ENCODE results near the gene ATAD2B.

The ATAD2B gene

DNA sequence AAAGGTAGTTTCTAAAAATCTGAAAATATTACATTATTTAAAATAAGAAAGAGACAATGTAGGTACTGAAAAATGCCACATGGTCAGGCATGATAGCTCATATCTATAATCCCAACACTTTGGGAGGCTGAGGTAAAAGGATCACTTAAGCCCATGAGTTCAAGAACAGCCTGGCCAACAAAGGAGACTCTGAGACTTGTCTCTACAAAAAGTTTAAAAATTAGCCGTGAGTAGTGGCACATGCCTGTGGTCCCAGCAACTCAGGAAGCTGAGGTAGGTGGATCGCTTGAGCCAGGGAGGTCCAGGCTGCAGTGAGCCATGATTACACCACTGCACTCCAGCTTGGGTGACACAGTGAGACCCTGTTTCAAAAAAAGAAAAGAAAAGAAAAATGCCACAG lies 21.8 kb downstream of the ATAD2B start:
- no peaks in the 10 kb centered on the region for H3K4me1 ChIP-seq (ENCODE audit: low read length)
- H3K9ac ChIP-seq (ENCODE audit: low read length) = no peak overlapping the region
- peaks cover 14% of the 10 kb centered on the region for H4K20me1 ChIP-seq (ENCODE audit: insufficient read depth, low read length)
- no peak overlapping the region for H3K4me3 ChIP-seq (ENCODE audit: low read length)
- TF ChIP-seq, protein P1, sequence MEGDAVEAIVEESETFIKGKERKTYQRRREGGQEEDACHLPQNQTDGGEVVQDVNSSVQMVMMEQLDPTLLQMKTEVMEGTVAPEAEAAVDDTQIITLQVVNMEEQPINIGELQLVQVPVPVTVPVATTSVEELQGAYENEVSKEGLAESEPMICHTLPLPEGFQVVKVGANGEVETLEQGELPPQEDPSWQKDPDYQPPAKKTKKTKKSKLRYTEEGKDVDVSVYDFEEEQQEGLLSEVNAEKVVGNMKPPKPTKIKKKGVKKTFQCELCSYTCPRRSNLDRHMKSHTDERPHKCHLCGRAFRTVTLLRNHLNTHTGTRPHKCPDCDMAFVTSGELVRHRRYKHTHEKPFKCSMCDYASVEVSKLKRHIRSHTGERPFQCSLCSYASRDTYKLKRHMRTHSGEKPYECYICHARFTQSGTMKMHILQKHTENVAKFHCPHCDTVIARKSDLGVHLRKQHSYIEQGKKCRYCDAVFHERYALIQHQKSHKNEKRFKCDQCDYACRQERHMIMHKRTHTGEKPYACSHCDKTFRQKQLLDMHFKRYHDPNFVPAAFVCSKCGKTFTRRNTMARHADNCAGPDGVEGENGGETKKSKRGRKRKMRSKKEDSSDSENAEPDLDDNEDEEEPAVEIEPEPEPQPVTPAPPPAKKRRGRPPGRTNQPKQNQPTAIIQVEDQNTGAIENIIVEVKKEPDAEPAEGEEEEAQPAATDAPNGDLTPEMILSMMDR (IDR thresholded peaks at IDR 0.05; ENCODE audit: low read depth, low read length) = no peak
- no peak for TF ChIP-seq EZH2phosphoT487 (IDR thresholded peaks at IDR 0.05; ENCODE audit: low read depth)
- H3K36me3 ChIP-seq (replicated peaks; ENCODE audit: low read depth, low read length) = no peaks in the 10 kb centered on the region
- H3K27ac ChIP-seq (ENCODE audit: low read length) = no peak overlapping the region
- no peaks in the 10 kb centered on the region for H3K27me3 ChIP-seq (ENCODE audit: low read depth, low read length)
- H3K9me3 ChIP-seq (ENCODE audit: insufficient read depth, low read length) = no peaks in the 10 kb centered on the region
- H2AFZ ChIP-seq (ENCODE audit: low read depth, low read length) = no peak overlapping the region
- H3K79me2 ChIP-seq (ENCODE audit: low read length) = peaks cover 36% of the 10 kb centered on the region
- H3K4me2 ChIP-seq (ENCODE audit: low read length) = no peak overlapping the region

DNA sequence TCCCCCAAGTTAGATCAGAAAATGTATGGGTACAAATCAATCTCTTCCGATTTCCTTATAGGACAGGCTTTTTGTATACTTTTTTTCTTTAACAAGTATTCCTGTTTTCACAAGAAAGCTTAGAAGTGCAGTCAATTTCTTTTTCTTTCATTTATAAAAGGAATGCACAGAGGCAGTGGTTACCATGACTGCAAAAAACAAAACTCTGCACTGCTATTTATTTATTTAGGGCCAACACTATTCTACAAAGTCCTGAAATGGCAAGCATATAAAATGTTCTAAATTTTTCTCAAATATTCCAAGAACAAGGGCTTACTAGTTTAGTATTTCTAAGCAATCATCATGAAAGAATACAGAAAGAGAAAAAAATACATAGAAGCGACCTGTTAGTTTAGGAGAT lies 22.2 kb downstream of the ATAD2B start:
- Histone ChIP-seq H3K9me3 (ENCODE audit: insufficient read depth, low read length) (no peaks in the 10 kb centered on the region), H4K20me1 (ENCODE audit: insufficient read depth, low read length) (peaks cover 14% of the 10 kb centered on the region), H3K9ac (ENCODE audit: low read length) (no peak overlapping the region), H3K27me3 (ENCODE audit: low read depth, low read length) (no peaks in the 10 kb centered on the region), H3K79me2 (ENCODE audit: low read length) (peaks cover 36% of the 10 kb centered on the region), H3K27ac (ENCODE audit: low read length) (no peak overlapping the region), H2AFZ (ENCODE audit: low read depth, low read length) (no peak overlapping the region), H3K4me1 (ENCODE audit: low read length) (no peaks in the 10 kb centered on the region), H3K4me3 (ENCODE audit: low read length) (no peak overlapping the region), H3K4me2 (ENCODE audit: low read length) (no peak overlapping the region), H3K36me3 (replicated peaks; ENCODE audit: low read depth, low read length) (no peaks in the 10 kb centered on the region)
- no peak for TF ChIP-seq EZH2phosphoT487 (IDR thresholded peaks at IDR 0.05; ENCODE audit: low read depth)
- TF ChIP-seq, protein P1 (IDR thresholded peaks at IDR 0.05; ENCODE audit: low read depth, low read length) = no peak

DNA sequence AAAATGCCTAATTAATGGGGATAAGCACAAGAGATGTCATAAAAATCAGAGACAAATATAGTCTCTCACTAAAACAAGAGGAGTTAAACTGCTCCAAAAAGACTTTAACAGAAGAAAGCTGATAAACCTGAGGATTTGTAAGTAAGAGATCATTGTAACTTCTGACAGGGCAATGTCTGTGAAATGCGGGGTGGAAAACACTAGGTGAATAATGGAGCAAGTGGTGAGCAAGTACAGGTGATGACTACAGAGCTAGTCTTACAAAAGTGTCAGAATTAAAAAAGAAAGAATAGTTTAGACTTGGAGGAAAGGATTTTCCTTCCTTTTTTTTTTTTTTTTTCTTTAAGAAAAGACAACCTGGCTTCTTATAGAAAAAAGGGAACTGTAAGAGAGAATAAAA lies 22.7 kb downstream of the ATAD2B start:
- Histone ChIP-seq H3K9ac (ENCODE audit: low read length) (no peak overlapping the region), H3K9me3 (ENCODE audit: insufficient read depth, low read length) (no peaks in the 10 kb centered on the region), H3K27ac (ENCODE audit: low read length) (no peak overlapping the region), H3K4me3 (ENCODE audit: low read length) (no peak overlapping the region), H2AFZ (ENCODE audit: low read depth, low read length) (no peak overlapping the region), H4K20me1 (ENCODE audit: insufficient read depth, low read length) (peaks cover 14% of the 10 kb centered on the region), H3K79me2 (ENCODE audit: low read length) (peaks cover 36% of the 10 kb centered on the region), H3K4me2 (ENCODE audit: low read length) (no peak overlapping the region), H3K27me3 (ENCODE audit: low read depth, low read length) (no peaks in the 10 kb centered on the region), H3K4me1 (ENCODE audit: low read length) (no peaks in the 10 kb centered on the region), H3K36me3 (replicated peaks; ENCODE audit: low read depth, low read length) (no peaks in the 10 kb centered on the region)
- TF ChIP-seq, protein P1 (IDR thresholded peaks at IDR 0.05; ENCODE audit: low read depth, low read length) = no peak

DNA sequence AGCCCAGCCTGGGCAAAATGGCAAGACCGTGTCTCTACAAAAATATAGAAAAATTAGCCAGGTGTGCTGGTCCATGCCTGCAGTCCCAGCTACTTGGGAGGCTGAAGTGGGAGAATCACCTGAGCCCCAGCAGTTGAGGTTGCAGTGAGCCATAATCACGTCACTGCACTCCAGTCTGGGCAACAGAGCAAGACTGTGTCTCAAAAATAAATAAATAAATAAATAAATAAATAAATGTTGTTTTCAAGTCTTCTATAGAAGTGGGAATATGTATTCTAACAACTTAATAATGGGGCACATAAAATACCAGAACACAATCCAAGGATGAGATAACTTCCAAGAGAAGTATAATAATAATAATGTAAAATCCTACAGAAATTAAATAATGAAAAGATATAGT lies 23.9 kb downstream of the ATAD2B start:
- Histone ChIP-seq H4K20me1 (ENCODE audit: insufficient read depth, low read length) (peaks cover 18% of the 10 kb centered on the region), H3K4me1 (ENCODE audit: low read length) (no peaks in the 10 kb centered on the region)
- no peak for TF ChIP-seq EZH2phosphoT487 (IDR thresholded peaks at IDR 0.05; ENCODE audit: low read depth)
- TF ChIP-seq, protein P1 (IDR thresholded peaks at IDR 0.05; ENCODE audit: low read depth, low read length) = no peak

More for the DNA sequence above, 23.9 kb downstream of the ATAD2B start:
- Histone ChIP-seq H2AFZ (ENCODE audit: low read depth, low read length) (no peak overlapping the region), H3K9ac (ENCODE audit: low read length) (no peak overlapping the region), H3K9me3 (ENCODE audit: insufficient read depth, low read length) (no peaks in the 10 kb centered on the region), H3K27me3 (ENCODE audit: low read depth, low read length) (no peaks in the 10 kb centered on the region), H3K4me2 (ENCODE audit: low read length) (no peak overlapping the region), H3K4me3 (ENCODE audit: low read length) (no peak overlapping the region), H3K79me2 (ENCODE audit: low read length) (peaks cover 40% of the 10 kb centered on the region), H3K36me3 (replicated peaks; ENCODE audit: low read depth, low read length) (no peaks in the 10 kb centered on the region), H3K27ac (ENCODE audit: low read length) (no peak overlapping the region)
